GM12874 (cell line): Measurements from ENCODE around the gene VPS37B.

Experiments
- TF ChIP-seq, protein P1 (sequence below): IDR thresholded peaks from 2 replicates; pipeline ENCODE4 v1.5.1; 2011; ENCODE audit warnings: low read depth, mild to moderate bottlenecking, control low read depth, low read length, moderate library complexity; ENCODE audit not compliant: insufficient read depth

The VPS37B gene

DNA sequence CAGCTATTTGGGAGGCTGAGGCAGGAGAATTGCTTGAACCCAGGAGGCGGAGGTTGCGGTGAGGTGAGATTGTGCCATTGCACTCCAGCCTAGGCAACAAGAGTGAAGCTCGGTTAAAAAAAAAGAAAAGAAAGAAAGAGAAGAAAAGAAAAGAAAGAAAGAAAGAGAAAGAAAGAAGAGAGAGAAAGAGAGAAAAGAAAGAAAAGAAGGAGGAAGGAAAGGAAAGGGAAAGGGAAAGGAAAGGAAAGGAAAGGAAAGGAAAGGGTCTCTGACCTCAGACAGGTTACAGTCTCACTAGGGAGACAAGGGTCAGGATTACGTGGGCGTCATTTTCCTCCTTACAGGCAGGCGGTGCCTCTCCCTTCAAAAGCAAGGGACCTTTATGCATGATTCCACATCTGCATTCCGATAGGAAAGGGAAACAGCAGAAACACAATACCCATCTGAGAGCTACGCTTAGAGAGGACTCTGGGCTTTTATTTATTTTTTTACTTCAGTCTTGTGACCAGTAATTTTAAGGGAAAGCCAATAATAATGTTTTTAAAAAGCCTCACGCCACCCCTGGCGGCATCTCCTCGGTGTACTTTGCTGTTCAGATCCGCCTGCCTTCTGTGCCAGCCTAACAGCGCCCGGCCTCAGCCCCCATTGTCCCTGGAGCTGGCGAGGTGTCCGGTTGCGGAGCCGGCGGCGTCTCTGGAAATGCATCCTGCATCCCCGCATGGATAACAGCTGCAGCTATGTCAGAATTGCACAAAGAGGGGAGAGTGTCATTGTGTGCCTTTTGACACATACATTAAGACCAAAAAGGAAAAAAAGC, 61.6 kb downstream of the VPS37B start:
- TF ChIP-seq, protein P1, sequence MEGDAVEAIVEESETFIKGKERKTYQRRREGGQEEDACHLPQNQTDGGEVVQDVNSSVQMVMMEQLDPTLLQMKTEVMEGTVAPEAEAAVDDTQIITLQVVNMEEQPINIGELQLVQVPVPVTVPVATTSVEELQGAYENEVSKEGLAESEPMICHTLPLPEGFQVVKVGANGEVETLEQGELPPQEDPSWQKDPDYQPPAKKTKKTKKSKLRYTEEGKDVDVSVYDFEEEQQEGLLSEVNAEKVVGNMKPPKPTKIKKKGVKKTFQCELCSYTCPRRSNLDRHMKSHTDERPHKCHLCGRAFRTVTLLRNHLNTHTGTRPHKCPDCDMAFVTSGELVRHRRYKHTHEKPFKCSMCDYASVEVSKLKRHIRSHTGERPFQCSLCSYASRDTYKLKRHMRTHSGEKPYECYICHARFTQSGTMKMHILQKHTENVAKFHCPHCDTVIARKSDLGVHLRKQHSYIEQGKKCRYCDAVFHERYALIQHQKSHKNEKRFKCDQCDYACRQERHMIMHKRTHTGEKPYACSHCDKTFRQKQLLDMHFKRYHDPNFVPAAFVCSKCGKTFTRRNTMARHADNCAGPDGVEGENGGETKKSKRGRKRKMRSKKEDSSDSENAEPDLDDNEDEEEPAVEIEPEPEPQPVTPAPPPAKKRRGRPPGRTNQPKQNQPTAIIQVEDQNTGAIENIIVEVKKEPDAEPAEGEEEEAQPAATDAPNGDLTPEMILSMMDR, result no peak

GRCh38 chr12:122830517-122831214, 65.3 kb downstream of the VPS37B start:
- TF ChIP-seq, protein P1, result no peak

DNA sequence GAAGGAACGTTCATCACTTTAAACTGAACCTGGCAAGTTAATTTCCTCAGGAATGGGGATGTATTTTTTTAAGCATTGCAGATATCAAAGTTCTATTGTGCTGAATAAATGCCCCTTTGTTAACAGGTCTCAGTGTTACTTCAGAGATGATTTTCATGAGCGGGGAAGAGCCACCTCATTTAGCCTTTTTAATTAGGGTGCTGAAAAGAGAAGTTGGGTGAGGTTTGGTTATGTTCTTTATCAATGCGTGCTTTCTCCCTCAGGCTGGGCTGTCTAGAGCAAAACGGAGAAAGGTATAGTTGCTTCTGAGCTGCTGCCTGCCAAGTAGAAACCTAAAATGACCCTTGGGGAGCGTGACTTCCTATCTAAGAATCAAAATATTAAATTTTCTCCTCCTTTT, 68.7 kb downstream of the VPS37B start:
- TF ChIP-seq, protein P1, result no peak

DNA sequence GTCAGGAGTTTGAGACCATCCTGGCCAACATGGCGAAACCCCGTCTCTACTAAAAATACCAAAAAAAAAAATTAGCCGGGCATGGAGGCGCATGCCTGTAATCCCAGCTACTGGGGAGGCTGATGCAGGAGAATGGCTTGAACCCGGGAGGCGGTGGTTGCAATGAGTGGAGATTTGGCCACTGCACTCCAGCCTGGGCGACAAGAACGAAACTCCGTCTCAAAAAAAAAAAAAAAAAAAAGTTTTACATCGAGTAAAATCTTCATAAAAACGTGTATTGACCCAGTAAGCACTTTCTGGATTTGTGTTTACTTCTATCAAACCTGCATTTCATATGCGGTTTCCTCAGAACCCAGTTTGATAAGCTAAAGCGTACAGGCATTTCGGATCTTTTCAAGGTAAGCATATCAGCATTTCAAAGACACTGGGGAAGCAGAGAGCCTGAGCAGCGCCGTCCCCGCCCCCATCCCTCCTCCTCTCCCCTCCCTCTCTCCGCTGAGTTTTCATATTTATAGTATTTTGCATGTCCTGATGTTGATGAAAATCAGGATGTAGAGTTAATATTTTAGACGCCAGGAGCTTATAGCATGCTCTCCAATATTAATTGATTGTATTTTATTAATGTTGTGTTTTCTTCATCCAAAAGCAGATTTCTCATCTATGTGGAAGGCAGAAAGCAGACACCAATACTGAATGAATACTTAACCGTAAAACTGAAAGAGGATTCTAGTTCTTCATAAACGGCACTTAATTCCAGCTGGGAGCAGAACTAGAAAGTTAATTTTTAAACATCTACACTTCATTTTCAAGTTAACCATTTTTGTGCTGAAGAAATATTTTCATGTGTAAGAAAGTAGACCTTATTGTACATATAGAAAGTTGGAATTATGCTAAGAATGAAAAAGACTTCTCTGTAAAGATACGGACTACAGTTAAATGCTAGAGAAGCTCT, 69.9 kb downstream of the VPS37B start:
- TF ChIP-seq, protein P1, result no peak

GRCh38 chr12:122823429-122823828, 72.5 kb downstream of the VPS37B start:
- TF ChIP-seq, protein P1, result no peak

- TF ChIP-seq, protein P1, result no peak
These were observed 75.1 kb downstream of the VPS37B start for GRCh38 chr12:122820838-122821271.
